ENCODE data around the gene PSMF1. TPM values are rescaled to one million over a fixed set of nuclear protein-coding genes. Genes with fewer than 3 reads are reported as not detected.

PSMF1 gene
- total RNA-seq, 3 donors from 2014 or later, result 113 to 118 (median 117) TPM

- ATAC-seq, result no peak
- no peaks in the 10 kb centered on the region for H3K4me1 ChIP-seq (ENCODE audit: low read depth)
These were observed 32.7 kb upstream of the PSMF1 start for GRCh38 chr20:1085492-1086276.

GRCh38 chr20:1086277-1087213 lies 31.9 kb upstream of the PSMF1 start:
- no peaks in the 10 kb centered on the region for H3K4me1 ChIP-seq (ENCODE audit: low read depth)
- DNase-seq (no peak), ATAC-seq (no peak)
- intact Hi-C loops (cut with DNase I, micrococcal nuclease), result no loop called here
- TF ChIP-seq CTCF (IDR thresholded peaks at IDR 0.05), result no peak
- no peaks in the 10 kb centered on the region for H3K36me3 ChIP-seq (ENCODE audit: low read depth)
- H3K4me3 ChIP-seq, result no peak overlapping the region
- no peaks in the 10 kb centered on the region for H3K9me3 ChIP-seq

More at GRCh38 chr20:1085492-1086276, 32.7 kb upstream of the PSMF1 start:
- intact Hi-C loops (cut with DNase I, micrococcal nuclease), result no loop called here
- Histone ChIP-seq H3K9me3 (no peaks in the 10 kb centered on the region), H3K4me3 (no peak overlapping the region), H3K36me3 (ENCODE audit: low read depth) (no peaks in the 10 kb centered on the region)
- TF ChIP-seq CTCF (IDR thresholded peaks at IDR 0.05), result no peak
- DNase-seq, result no peak

- Histone ChIP-seq H3K36me3 (ENCODE audit: low read depth) (no peaks in the 10 kb centered on the region), H3K4me1 (ENCODE audit: low read depth) (no peaks in the 10 kb centered on the region), H3K9me3 (no peaks in the 10 kb centered on the region), H3K4me3 (no peak overlapping the region)
- DNase-seq (no peak), ATAC-seq (no peak)
- no peak for TF ChIP-seq CTCF (IDR thresholded peaks at IDR 0.05)
- intact Hi-C loops (cut with DNase I, micrococcal nuclease), result no loop called here
These were observed 31.0 kb upstream of the PSMF1 start for GRCh38 chr20:1087311-1087905.

GRCh38 chr20:1094751-1095150 lies 23.7 kb upstream of the PSMF1 start:
- Histone ChIP-seq H3K4me1 (ENCODE audit: low read depth) (no peaks in the 10 kb centered on the region), H3K9me3 (no peaks in the 10 kb centered on the region), H3K36me3 (ENCODE audit: low read depth) (no peaks in the 10 kb centered on the region), H3K4me3 (no peak overlapping the region)
- DNase-seq, result no peak
- ATAC-seq, result no peak
- TF ChIP-seq CTCF (IDR thresholded peaks at IDR 0.05), result no peak
- intact Hi-C loops (cut with DNase I, micrococcal nuclease), result no loop called here

GRCh38 chr20:1101533-1101932 lies 16.9 kb upstream of the PSMF1 start:
- intact Hi-C loops (cut with DNase I, micrococcal nuclease), result no loop called here

More at GRCh38 chr20:1101533-1101932, 16.9 kb upstream of the PSMF1 start:
- ATAC-seq (no peak), DNase-seq (no peak)
- Histone ChIP-seq H3K9me3 (peaks cover 7% of the 10 kb centered on the region), H3K36me3 (ENCODE audit: low read depth) (no peaks in the 10 kb centered on the region), H3K4me3 (no peak overlapping the region), H3K4me1 (ENCODE audit: low read depth) (no peaks in the 10 kb centered on the region)
- TF ChIP-seq CTCF (IDR thresholded peaks at IDR 0.05), result no peak
